IMR-90 (cell line): Measurements from ENCODE around the gene CRCP. TPM values are rescaled to one million over a fixed set of nuclear protein-coding genes. Genes with fewer than 3 reads are reported as not detected.

Experiments
- ATAC-seq: fragments of 200-7000 bp; cut with Tn5 transposase; 2 replicates; pipeline ENCODE4 v1.9.1; 2020; ENCODE audit warnings: low read depth, mild to moderate bottlenecking, moderate library complexity
- BruUV-seq: library from RNA; stranded (reverse); fragments of 400-500 nt; replicated peaks from 2 replicates; lab custom pipeline; 2021; lab: Mats Ljungman, UMichigan
- CTCF ChIA-PET: fragments of 300-600 bp; formaldehyde crosslinking; extraction: SDS; loops from one replicate; lab custom pipeline; 2021; ENCODE audit warnings: antibody characterized with exemption; lab: Yijun Ruan, JAX
- POLR2A ChIA-PET: fragments of 300-600 bp; sonication (Branson Sonifier 250); formaldehyde crosslinking; loops from one replicate; lab custom pipeline; 2022; ENCODE audit warnings: antibody characterized with exemption; ENCODE audit not compliant: unreplicated experiment; lab: Charles Lee
- DNase-seq: peaks from one replicate; pipeline ENCODE4 v3.0.0; 2013
- H2AFZ ChIP-seq: replicated peaks from 2 replicates; pipeline ENCODE3; 2013; ENCODE audit warnings: low read length, mild to moderate bottlenecking; ENCODE audit not compliant: poor library complexity
- H2AK5ac ChIP-seq: 2 replicates; pipeline ENCODE4 v1.6.1; 2013; ENCODE audit warnings: low read depth, low read length, inconsistent platforms
- H2AK9ac ChIP-seq: replicated peaks from 2 replicates; pipeline ENCODE3; 2013; ENCODE audit warnings: mild to moderate bottlenecking, low read depth, low read length, moderate library complexity; ENCODE audit not compliant: poor library complexity
- H2BK120ac ChIP-seq: 2 replicates; pipeline ENCODE4 v1.6.1; 2013; ENCODE audit warnings: low read depth, low read length, inconsistent platforms
- H2BK15ac ChIP-seq: 3 replicates; pipeline ENCODE4 v1.6.1; 2013; ENCODE audit warnings: low read depth, low read length, inconsistent platforms
- H2BK20ac ChIP-seq: 2 replicates; pipeline ENCODE4 v1.6.1; 2013; ENCODE audit warnings: low read depth, mild to moderate bottlenecking, inconsistent platforms, low read length, moderate library complexity
- H2BK5ac ChIP-seq: 2 replicates; pipeline ENCODE4 v1.6.1; 2013; ENCODE audit warnings: mild to moderate bottlenecking, low read depth, low read length, inconsistent platforms; ENCODE audit not compliant: poor library complexity, severe bottlenecking
- H3K14ac ChIP-seq: replicated peaks from 2 replicates; pipeline ENCODE4 v1.6.1; 2013; ENCODE audit warnings: low read depth, low read length, inconsistent platforms
- H3K18ac ChIP-seq: 2 replicates; pipeline ENCODE4 v1.6.1; 2013; ENCODE audit warnings: low read depth, low read length, control low read depth
- H3K23ac ChIP-seq: 2 replicates; pipeline ENCODE4 v1.6.1; 2013; ENCODE audit warnings: low read depth, low read length, inconsistent platforms
- H3K27ac ChIP-seq: 2 replicates; pipeline ENCODE4 v1.5.1; 2013; ENCODE audit warnings: mild to moderate bottlenecking, control low read depth, low read length; ENCODE audit not compliant: insufficient read depth
- H3K27me3 ChIP-seq: 2 replicates; pipeline ENCODE4 v1.6.1; 2013; ENCODE audit warnings: low read length; ENCODE audit not compliant: control insufficient read depth, insufficient read depth
- H3K36me3 ChIP-seq: 2 replicates; pipeline ENCODE4 v1.6.1; 2013; ENCODE audit warnings: low read length, mixed read lengths; ENCODE audit not compliant: control insufficient read depth, insufficient read depth
- H3K4ac ChIP-seq: 2 replicates; pipeline ENCODE4 v1.6.1; 2013; ENCODE audit warnings: low read depth, low read length, inconsistent platforms
- H3K4me1 ChIP-seq: 2 replicates; pipeline ENCODE4 v1.6.1; 2013; ENCODE audit warnings: low read length, mixed read lengths; ENCODE audit not compliant: control insufficient read depth, insufficient read depth
- H3K4me2 ChIP-seq: 2 replicates; pipeline ENCODE4 v1.6.1; 2013; ENCODE audit warnings: low read depth, mild to moderate bottlenecking, control low read depth, low read length, moderate library complexity
- H3K4me3 ChIP-seq: 2 replicates; pipeline ENCODE4 v1.5.1; 2013; ENCODE audit warnings: low read depth, mild to moderate bottlenecking, control low read depth, low read length, moderate library complexity; ENCODE audit not compliant: insufficient read depth
- H3K56ac ChIP-seq: 2 replicates; pipeline ENCODE4 v1.6.1; 2013; ENCODE audit warnings: low read length, inconsistent platforms; ENCODE audit not compliant: insufficient read depth; ENCODE audit errors: extremely low read depth
- H3K79me1 ChIP-seq, 2 experiments: 2 replicates each; pipeline ENCODE4 v1.6.1; 2013; ENCODE audit warnings: low read length in 2 of 2, inconsistent platforms in 1 of 2, low read depth in 1 of 2
- H3K9ac ChIP-seq: 2 replicates; pipeline ENCODE4 v1.6.1; 2013; ENCODE audit warnings: low read depth, low read length, control low read depth
- H3K9me1 ChIP-seq: 2 replicates; pipeline ENCODE4 v1.6.1; 2013; ENCODE audit warnings: low read length, inconsistent platforms; ENCODE audit not compliant: insufficient read depth
- H3K9me3 ChIP-seq: 2 replicates; pipeline ENCODE4 v1.6.1; 2013; ENCODE audit warnings: low read length; ENCODE audit not compliant: control insufficient read depth, insufficient read depth
- H4K20me1 ChIP-seq: 2 replicates; pipeline ENCODE4 v1.6.1; 2013; ENCODE audit warnings: low read length, inconsistent platforms; ENCODE audit not compliant: insufficient read depth
- H4K5ac ChIP-seq: 2 replicates; pipeline ENCODE4 v1.6.1; 2013; ENCODE audit warnings: mild to moderate bottlenecking, low read depth, low read length, control low read depth
- H4K8ac ChIP-seq, 2 experiments: 2 replicates each; pipeline ENCODE4 v1.6.1; 2013; ENCODE audit warnings: low read depth in 2 of 2, low read length in 2 of 2, control low read depth in 1 of 2, inconsistent platforms in 1 of 2
- H4K91ac ChIP-seq: 2 replicates; pipeline ENCODE4 v1.6.1; 2013; ENCODE audit warnings: low read depth, low read length, inconsistent platforms; ENCODE audit not compliant: insufficient read depth
- MAFK ChIP-seq: IDR thresholded peaks from 2 replicates; pipeline ENCODE4 v1.6.1; 2012; ENCODE audit warnings: low read depth, low read length, improper control_type of control experiment
- WGBS, 2 experiments: methylation state at CpG; one replicate each; pipeline versions ENCODE4 v1.1.5 to v1.1.7; 2013; ENCODE audit warnings: missing lambda C conversion rate in 2 of 2; ENCODE audit not compliant: insufficient read length in 1 of 2; ENCODE audit errors: extremely low coverage in 2 of 2; 5-methylcytosine and 5-hydroxymethylcytosine counted together
- dilution Hi-C: fragments of 300-500 bp; cut with HindIII; formaldehyde crosslinking; loops from one replicate; pipeline ENCODE4 v1.14.3; 2018; ENCODE audit warnings: low sequenced_read_pairs; ENCODE audit not compliant: unreplicated experiment
- in situ Hi-C: fragments of 300-500 bp; cut with MboI; formaldehyde crosslinking; loops from 3 replicates; pipeline ENCODE4 v1.14.3; 2019; ENCODE audit warnings: low sequenced_read_pairs, inconsistent platforms, mixed read lengths
- intact Hi-C: fragments of 100-400 bp; cut with micrococcal nuclease; formaldehyde crosslinking; loops from 2 replicates; pipeline ENCODE4 v1.10.0; 2022
- polyA plus RNA-seq, 3 experiments: library from polyadenylated mRNA; depleted of rRNA; stranded (reverse); fragments of >200 nt; gene quantifications; 2 replicates each; pipeline ENCODE4 v1.2.3, GENCODE V29; 2012; ENCODE audit warnings: low replicate concordance in 1 of 3
- total RNA-seq: library from RNA; depleted of rRNA; stranded (reverse); fragments of >200 nt; gene quantifications from 2 replicates; pipeline ENCODE4 v1.2.3, GENCODE V29; 2012

Gene CRCP
- total and polyA plus RNA-seq, 2 of the 4 experiments (the other 2 are of a cell fraction), result 22.9 to 37.5 TPM

GRCh38 chr7:66119245-66119850 lies 4.7 kb downstream of the CRCP start:
- 0 out of 2 replicates have a peak overlapping the region, but pooled peaks have one; percentile 8 for H4K91ac ChIP-seq
- no peak for ATAC-seq
- H3K27ac ChIP-seq, result no peak overlapping the region
- no peak overlapping the region for H2AK5ac ChIP-seq
- TF ChIP-seq MAFK, result no peak
- H2AFZ ChIP-seq, result no peak overlapping the region
- H2BK120ac ChIP-seq, result no peak overlapping the region
- dilution Hi-C loops (no loop called here), intact Hi-C loops (loop anchor here (5.0 kb wide), 1 partner anchor 87 kb away; no protein-coding TSS in a partner anchor), in situ Hi-C loops (no loop called here)
- no peak overlapping the region for H2BK20ac ChIP-seq
- H3K4me3 ChIP-seq, result no peak overlapping the region
- H3K23ac ChIP-seq, result peak overlapping the region; percentile 51; the same call in 1 of the 2 replicates
- no CpG with 5 or more reads among the region's 4 CpGs for WGBS, 2 experiments
- peaks cover 30% of the 10 kb centered on the region for H4K20me1 ChIP-seq
- DNase-seq, result no peak
- ChIA-PET POLR2A (no interaction called here), CTCF (no interaction called here)
- H2BK5ac ChIP-seq, result no peak overlapping the region
- H4K8ac ChIP-seq, result no peak overlapping the region
- H3K36me3 ChIP-seq, result peaks cover 4% of the 10 kb centered on the region
- no peak overlapping the region for H3K4me2 ChIP-seq
- peaks cover 14% of the 10 kb centered on the region for H3K9me1 ChIP-seq
- no peaks in the 10 kb centered on the region for H3K27me3 ChIP-seq
- H3K18ac ChIP-seq, result no peak overlapping the region
- no peak overlapping the region for H3K4ac ChIP-seq
- H2BK15ac ChIP-seq, result no peak overlapping the region
- no peak overlapping the region for H3K56ac ChIP-seq
- H3K4me1 ChIP-seq, result peaks cover 4% of the 10 kb centered on the region; the same call in 1 of the 2 replicates
- peaks cover 11 to 65% of the 10 kb centered on the region in 2 experiments for H3K79me1 ChIP-seq
- no peak overlapping the region for H4K5ac ChIP-seq
- BruUV-seq, result no TSS peak
- no peaks in the 10 kb centered on the region for H3K9me3 ChIP-seq
- no peak overlapping the region for H3K9ac ChIP-seq
- no peak overlapping the region for H3K14ac ChIP-seq
- no peak overlapping the region for H2AK9ac ChIP-seq
